Stimulated activated CD4-positive, alpha-beta T cell treated with anti-CD3 and anti-CD28 coated beads, Interleukin-1b, Interleukin-23, amount 100 ng/mL, for 1 hour (primary cell): ENCODE results near the gene TPPP3.
"Not testable (repeated sequence)": the region's sequence is repeated elsewhere in the genome, so short reads cannot be mapped to it uniquely, and the experiment has no call there.

Source experiments
- DNase-seq, 2 donors: peaks; one replicate each; pipeline ENCODE4 v3.0.0-alpha.2; 2020; ENCODE audit warnings: low read depth in 2 of 2

Gene TPPP3

GRCh38 chr16:67426022-67426421 is 32.7 kb upstream of the TPPP3 start:
- no peak for DNase-seq

GRCh38 chr16:67425580-67425979 is 32.3 kb upstream of the TPPP3 start:
- DNase-seq = no peak

- DNase-seq = no peak
Measured at GRCh38 chr16:67425061-67425460, 31.8 kb upstream of the TPPP3 start.

GRCh38 chr16:67424261-67424615 is 30.9 kb upstream of the TPPP3 start:
- no peak for DNase-seq

GRCh38 chr16:67423611-67424260 is 30.4 kb upstream of the TPPP3 start:
- no peak for DNase-seq

- DNase-seq = no peak
Measured at GRCh38 chr16:67423015-67423414, 29.7 kb upstream of the TPPP3 start.

GRCh38 chr16:67421030-67421429 is 27.7 kb upstream of the TPPP3 start:
- no peak for DNase-seq

GRCh38 chr16:67419931-67420330 is 26.6 kb upstream of the TPPP3 start:
- DNase-seq = no peak

GRCh38 chr16:67419502-67419901 is 26.2 kb upstream of the TPPP3 start:
- DNase-seq = no peak

- no peak for DNase-seq
Measured at GRCh38 chr16:67417333-67418061, 24.2 kb upstream of the TPPP3 start.

- no peak for DNase-seq
Measured at GRCh38 chr16:67415872-67416793, 22.8 kb upstream of the TPPP3 start, which contains the start of gene ZDHHC1. TSS of gene ZDHHC1 (minus strand) at chr16:67416477. CDS start at chr16:67407775, 8,702 bp downstream.

GRCh38 chr16:67415421-67415820 is 22.1 kb upstream of the TPPP3 start:
- DNase-seq = not testable (repeated sequence)

GRCh38 chr16:67413978-67414911 is 20.9 kb upstream of the TPPP3 start:
- DNase-seq = no peak

GRCh38 chr16:67412294-67412693 is 19.0 kb upstream of the TPPP3 start:
- DNase-seq = no peak

GRCh38 chr16:67411339-67411738 is 18.0 kb upstream of the TPPP3 start:
- DNase-seq = no peak

- DNase-seq = no peak
Measured at GRCh38 chr16:67409631-67410030, 16.3 kb upstream of the TPPP3 start.

GRCh38 chr16:67407788-67408452 is 14.6 kb upstream of the TPPP3 start:
- no peak for DNase-seq

GRCh38 chr16:67407176-67407787 is 14.0 kb upstream of the TPPP3 start:
- DNase-seq = no peak

- DNase-seq = no peak
Measured at GRCh38 chr16:67406111-67406971, 13.0 kb upstream of the TPPP3 start.
